IPS-18c (cell line): ENCODE data around the gene CALCOCO1.
"Not testable (repeated sequence)": the region's sequence is repeated elsewhere in the genome, so short reads cannot be mapped to it uniquely, and the experiment has no call there.

Experiments
- H3K4me3 ChIP-seq: 2 replicates; pipeline ENCODE4 v1.7.0; 2013; ENCODE audit warnings: low read depth, mild to moderate bottlenecking, low read length, moderate library complexity; ENCODE audit not compliant: insufficient read depth
- H3K9me3 ChIP-seq: one replicate; pipeline ENCODE4 v1.6.1; 2013; ENCODE audit warnings: mild to moderate bottlenecking, low read length, moderate library complexity; ENCODE audit not compliant: control insufficient read depth, insufficient read depth

Gene CALCOCO1

GRCh38 chr12:53727310-53728041 is at the start of gene CALCOCO1:
Gene CALCOCO1, minus strand, starts transcription at chr12:53727452. Its CDS starts 2,210 bp downstream, at chr12:53725242.
- Histone ChIP-seq H3K4me3 (peak within 1 kb of the TSS; percentile 88), H3K9me3 (no peaks in the 10 kb centered on the region)

GRCh38 chr12:53776872-53777271 is 49.6 kb upstream of the CALCOCO1 start:
- no peaks in the 10 kb centered on the region for H3K9me3 ChIP-seq
- H3K4me3 ChIP-seq: no peak overlapping the region

GRCh38 chr12:53775478-53776145 is 48.4 kb upstream of the CALCOCO1 start:
- H3K4me3 ChIP-seq: no peak overlapping the region
- H3K9me3 ChIP-seq: no peaks in the 10 kb centered on the region

- Histone ChIP-seq H3K4me3 (no peak overlapping the region), H3K9me3 (no peaks in the 10 kb centered on the region)
Measured at GRCh38 chr12:53770281-53770680, 43.0 kb upstream of the CALCOCO1 start.

GRCh38 chr12:53768976-53769375 is 41.7 kb upstream of the CALCOCO1 start:
- no peak overlapping the region for H3K4me3 ChIP-seq
- no peaks in the 10 kb centered on the region for H3K9me3 ChIP-seq

GRCh38 chr12:53766881-53767280 is 39.6 kb upstream of the CALCOCO1 start:
- Histone ChIP-seq H3K9me3 (no peaks in the 10 kb centered on the region), H3K4me3 (no peak overlapping the region)

- no peak overlapping the region for H3K4me3 ChIP-seq
- H3K9me3 ChIP-seq: no peaks in the 10 kb centered on the region
Measured at GRCh38 chr12:53765891-53766290, 38.6 kb upstream of the CALCOCO1 start.

- H3K9me3 ChIP-seq: no peaks in the 10 kb centered on the region
- H3K4me3 ChIP-seq: no peak overlapping the region
Measured at GRCh38 chr12:53764615-53765014, 37.4 kb upstream of the CALCOCO1 start.

- H3K9me3 ChIP-seq, H3K4me3 ChIP-seq: not testable (repeated sequence)
Measured at GRCh38 chr12:53762793-53763192, 35.5 kb upstream of the CALCOCO1 start.

- H3K9me3 ChIP-seq: no peaks in the 10 kb centered on the region
- no peak overlapping the region for H3K4me3 ChIP-seq
Measured at GRCh38 chr12:53761306-53761705, 34.1 kb upstream of the CALCOCO1 start.

- H3K9me3 ChIP-seq: no peaks in the 10 kb centered on the region
- H3K4me3 ChIP-seq: no peak overlapping the region
Measured at GRCh38 chr12:53759261-53759660, 32.0 kb upstream of the CALCOCO1 start.

GRCh38 chr12:53758730-53759103 is 31.5 kb upstream of the CALCOCO1 start:
- Histone ChIP-seq H3K9me3 (no peaks in the 10 kb centered on the region), H3K4me3 (no peak overlapping the region)

GRCh38 chr12:53758081-53758729 is 31.0 kb upstream of the CALCOCO1 start:
- no peaks in the 10 kb centered on the region for H3K9me3 ChIP-seq
- no peak overlapping the region for H3K4me3 ChIP-seq

GRCh38 chr12:53757101-53757770 is 30.0 kb upstream of the CALCOCO1 start:
- peak overlapping the region; percentile 39 for H3K4me3 ChIP-seq
- H3K9me3 ChIP-seq: no peaks in the 10 kb centered on the region

- Histone ChIP-seq H3K4me3 (peak overlapping the region; percentile 39), H3K9me3 (no peaks in the 10 kb centered on the region)
Measured at GRCh38 chr12:53756300-53757100, 29.2 kb upstream of the CALCOCO1 start.

GRCh38 chr12:53755893-53756292 is 28.6 kb upstream of the CALCOCO1 start:
- no peak overlapping the region for H3K4me3 ChIP-seq
- no peaks in the 10 kb centered on the region for H3K9me3 ChIP-seq

- Histone ChIP-seq H3K9me3 (no peaks in the 10 kb centered on the region), H3K4me3 (no peak overlapping the region)
Measured at GRCh38 chr12:53755451-53755891, 28.2 kb upstream of the CALCOCO1 start.
